Ovary (tissue), 3 donors: Measurements from ENCODE around the gene RPP30.

Experiments used
- EP300 ChIP-seq: sonication (generic); formaldehyde crosslinking; IDR thresholded peaks from one replicate; pipeline ENCODE4 v1.6.1; 2017; ENCODE audit warnings: antibody characterized with exemption
- POLR2A ChIP-seq: fragments of 450-650 bp; IDR thresholded peaks from one replicate; pipeline ENCODE4 v1.6.1; 2017; ENCODE audit warnings: antibody characterized with exemption, mild to moderate bottlenecking, moderate library complexity
- TF ChIP-seq, protein P1 (sequence below), 3 donors: fragments of 450-650 bp in 2 of 3; fragments of 200-600 bp in 1 of 3; IDR thresholded peaks; one replicate each; pipeline versions ENCODE4 v1.5.1 to v1.8.0; 2016 to 2022; ENCODE audit warnings: antibody characterized with exemption in 3 of 3, mild to moderate bottlenecking in 1 of 3
- donor health status: DM: no; HTN: no; CAD: no.

DNA sequence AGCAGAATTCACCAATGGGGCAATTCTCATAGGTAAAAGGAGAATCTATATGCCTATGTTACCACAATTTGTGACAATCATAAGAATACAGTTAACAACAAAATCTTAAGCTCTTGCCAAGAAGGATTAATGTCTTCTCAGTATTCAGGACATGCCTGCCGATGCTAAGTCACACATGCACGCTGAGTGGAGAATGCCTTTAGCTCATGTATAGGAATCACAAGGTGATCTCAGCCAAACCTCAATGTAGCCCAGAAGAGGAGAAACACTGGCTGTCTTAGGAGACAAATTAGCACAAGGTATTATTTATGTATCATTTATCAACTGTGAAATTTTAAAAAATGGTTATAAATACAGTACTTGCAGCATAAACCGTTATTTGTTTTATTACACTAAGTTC, 16.6 kb upstream of the RPP30 start:
- TF ChIP-seq, protein P1, sequence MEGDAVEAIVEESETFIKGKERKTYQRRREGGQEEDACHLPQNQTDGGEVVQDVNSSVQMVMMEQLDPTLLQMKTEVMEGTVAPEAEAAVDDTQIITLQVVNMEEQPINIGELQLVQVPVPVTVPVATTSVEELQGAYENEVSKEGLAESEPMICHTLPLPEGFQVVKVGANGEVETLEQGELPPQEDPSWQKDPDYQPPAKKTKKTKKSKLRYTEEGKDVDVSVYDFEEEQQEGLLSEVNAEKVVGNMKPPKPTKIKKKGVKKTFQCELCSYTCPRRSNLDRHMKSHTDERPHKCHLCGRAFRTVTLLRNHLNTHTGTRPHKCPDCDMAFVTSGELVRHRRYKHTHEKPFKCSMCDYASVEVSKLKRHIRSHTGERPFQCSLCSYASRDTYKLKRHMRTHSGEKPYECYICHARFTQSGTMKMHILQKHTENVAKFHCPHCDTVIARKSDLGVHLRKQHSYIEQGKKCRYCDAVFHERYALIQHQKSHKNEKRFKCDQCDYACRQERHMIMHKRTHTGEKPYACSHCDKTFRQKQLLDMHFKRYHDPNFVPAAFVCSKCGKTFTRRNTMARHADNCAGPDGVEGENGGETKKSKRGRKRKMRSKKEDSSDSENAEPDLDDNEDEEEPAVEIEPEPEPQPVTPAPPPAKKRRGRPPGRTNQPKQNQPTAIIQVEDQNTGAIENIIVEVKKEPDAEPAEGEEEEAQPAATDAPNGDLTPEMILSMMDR (IDR thresholded peaks at IDR 0.05), result no peak
- TF ChIP-seq EP300, result no peak
- TF ChIP-seq POLR2A, result no peak
